ENCODE data around the gene UCKL1.

The UCKL1 gene

DNA sequence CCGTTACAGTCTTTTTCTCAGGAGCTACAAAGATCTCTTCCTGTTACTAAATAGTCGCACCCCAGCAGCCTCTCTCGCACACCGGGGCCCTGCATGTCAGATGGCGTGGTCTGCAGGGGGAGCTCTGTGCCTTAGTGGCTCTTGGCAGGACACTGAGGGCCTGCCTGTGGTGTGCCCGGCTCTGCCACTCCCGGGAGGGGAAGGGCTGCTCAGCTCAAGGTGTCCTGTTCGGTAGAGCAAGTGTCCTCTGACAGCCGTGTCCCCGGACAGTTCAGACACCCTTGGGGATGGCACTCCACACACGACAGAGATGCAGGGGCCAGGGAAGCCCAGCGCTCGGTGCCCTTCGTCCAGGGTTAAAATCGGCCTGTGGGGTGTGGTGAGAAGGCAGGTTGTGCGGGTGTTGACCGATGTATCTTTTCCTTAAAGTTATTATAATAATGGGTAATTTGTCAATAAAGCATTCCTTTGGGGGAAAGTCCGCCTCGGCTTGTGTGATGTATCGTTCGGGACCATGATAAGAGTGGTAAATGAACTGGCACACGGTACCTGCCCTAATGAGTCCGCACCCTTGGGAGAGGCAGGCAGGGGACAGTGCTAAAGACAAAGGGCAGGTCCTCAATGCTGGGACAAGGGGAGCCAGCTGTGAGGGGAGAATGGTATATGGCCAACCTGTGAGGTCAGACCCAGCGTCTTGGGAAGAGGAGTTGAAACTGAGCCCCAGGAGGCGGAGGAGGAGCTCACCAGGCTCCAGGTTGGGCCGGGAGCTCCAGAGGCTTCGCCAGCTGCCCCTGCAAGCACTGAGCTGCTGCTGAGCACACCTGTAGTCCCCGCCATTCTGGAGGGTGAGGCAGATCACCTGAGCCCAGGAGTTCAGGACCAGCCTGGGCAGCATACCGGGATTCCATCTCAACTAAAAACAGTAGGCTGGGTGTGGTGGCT, 64.9 kb downstream of the UCKL1 start:
- H3K27me3 Mint-ChIP-seq = no peaks in the 10 kb centered on the region
- H3K36me3 Mint-ChIP-seq (ENCODE audit: insufficient read depth) = peaks cover 30% of the 10 kb centered on the region
- no peaks in the 10 kb centered on the region for H3K9me3 Mint-ChIP-seq
- no peak for ATAC-seq (replicated peaks; ENCODE audit: extremely low read depth, poor library complexity, severe bottlenecking)
- H3K4me1 Mint-ChIP-seq = peaks cover 13% of the 10 kb centered on the region
- no peak overlapping the region for H3K27ac Mint-ChIP-seq (ENCODE audit: low read depth)
- no peak for DNase-seq (ENCODE audit: low spot score in 2 of 2)
- no peak overlapping the region for H3K4me3 Mint-ChIP-seq

DNA sequence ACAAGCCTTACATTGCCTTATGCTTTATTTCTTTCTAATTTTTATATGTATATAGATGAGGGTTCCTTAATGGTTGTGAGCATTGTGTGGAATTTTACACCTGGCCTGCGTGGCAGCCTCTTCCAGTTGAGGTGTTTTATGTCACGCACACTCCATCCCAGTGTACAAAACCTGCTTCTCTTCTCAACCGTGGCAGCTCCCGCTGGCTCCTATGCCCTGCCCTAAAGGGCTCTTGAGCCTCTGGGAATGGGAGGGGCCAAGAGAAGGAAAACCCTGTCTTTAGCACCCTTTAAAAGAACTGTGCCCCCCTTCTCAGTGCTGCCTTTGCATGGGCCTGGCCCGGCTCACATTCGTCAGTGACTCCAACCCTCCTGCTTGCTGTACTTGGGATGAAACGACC, 65.6 kb downstream of the UCKL1 start:
- H3K4me3 Mint-ChIP-seq = no peak overlapping the region
- H3K27me3 Mint-ChIP-seq = no peaks in the 10 kb centered on the region
- ATAC-seq (replicated peaks; ENCODE audit: extremely low read depth, poor library complexity, severe bottlenecking) (no peak), DNase-seq (ENCODE audit: low spot score in 2 of 2) (no peak)
- H3K36me3 Mint-ChIP-seq (ENCODE audit: insufficient read depth) = peaks cover 24% of the 10 kb centered on the region
- H3K9me3 Mint-ChIP-seq = no peaks in the 10 kb centered on the region
- peaks cover 6% of the 10 kb centered on the region for H3K4me1 Mint-ChIP-seq
- H3K27ac Mint-ChIP-seq (ENCODE audit: low read depth) = no peak overlapping the region

DNA sequence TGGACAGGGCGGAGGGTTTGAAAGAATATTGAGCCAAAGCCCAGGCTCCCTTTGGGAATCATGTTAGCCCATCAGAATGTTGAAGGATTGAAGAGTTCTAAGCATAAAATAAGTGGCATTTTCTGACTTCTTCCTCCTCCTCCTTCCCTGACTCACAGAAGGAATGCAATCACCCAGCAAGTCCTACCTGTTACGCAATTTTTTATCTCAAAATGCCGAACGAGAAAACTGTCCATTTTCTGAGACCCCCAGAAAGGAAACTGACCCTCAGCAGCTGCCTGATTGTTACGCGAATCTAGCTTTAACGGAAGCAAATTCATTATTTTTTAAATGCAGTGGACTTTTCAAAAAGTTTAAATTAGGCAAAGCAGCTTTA, 66.0 kb downstream of the UCKL1 start:
- Mint-ChIP-seq H3K4me1 (peaks cover 5% of the 10 kb centered on the region), H3K4me3 (no peak overlapping the region)

More for the DNA sequence above, 66.0 kb downstream of the UCKL1 start:
- ATAC-seq (replicated peaks; ENCODE audit: extremely low read depth, poor library complexity, severe bottlenecking) = no peak
- Mint-ChIP-seq H3K36me3 (ENCODE audit: insufficient read depth) (peaks cover 25% of the 10 kb centered on the region), H3K27ac (ENCODE audit: low read depth) (no peak overlapping the region), H3K9me3 (no peaks in the 10 kb centered on the region), H3K27me3 (no peaks in the 10 kb centered on the region)
- DNase-seq (ENCODE audit: low spot score in 2 of 2) = no peak

Measured in central memory CD8-positive, alpha-beta T cell (primary cell).